Measurements from ENCODE around the gene TTC39A. TPM values are rescaled to one million over a fixed set of nuclear protein-coding genes. Genes with fewer than 3 reads are reported as not detected.

Gene TTC39A
- total RNA-seq, 1 experiment from 2014 or later = 15.4 TPM

GRCh38 chr1:51324251-51325010 lies 5.9 kb downstream of the TTC39A start:
- H3K4me2 ChIP-seq (ENCODE audit: low read length) = peak overlapping the region; percentile 21; the same call in 1 of the 2 replicates
- no peaks in the 10 kb centered on the region for H4K20me1 ChIP-seq (ENCODE audit: insufficient read depth)
- intact Hi-C loops (cut with micrococcal nuclease) = no loop called here
- BruUV-seq (replicated peaks) = no TSS peak
- ATAC-seq = no peak
- no peak overlapping the region for H2AFZ ChIP-seq (ENCODE audit: low read depth, low read length, poor library complexity, severe bottlenecking)
- no peaks in the 10 kb centered on the region for H3K9me3 ChIP-seq (ENCODE audit: control insufficient read depth in 1 of 2, insufficient read depth in 1 of 2, low read depth in 1 of 2, low read length in 2 of 2)
- no peak for TF ChIP-seq POLR2AphosphoS5 (IDR thresholded peaks at IDR 0.05; ENCODE audit: low read depth, low read length)
- TF ChIP-seq SIN3A (IDR thresholded peaks at IDR 0.05; ENCODE audit: low read depth) = no peak
- ChIA-PET POLR2A (no interaction called here), RAD21 (ENCODE audit: low non-redundant PET in 1 of 2, low total read pairs in 2 of 2, uncharacterized antibody in 2 of 2, unreplicated experiment in 2 of 2) (no interaction called here), CTCF (no interaction called here)
- H3K27me3 ChIP-seq (ENCODE audit: insufficient read depth, low read length) = no peaks in the 10 kb centered on the region
- no peaks in the 10 kb centered on the region for H3K36me3 ChIP-seq (ENCODE audit: control insufficient read depth in 1 of 2, insufficient read depth in 2 of 2, low read length in 2 of 2)
- no peak overlapping the region for H3K4me3 ChIP-seq (replicated peaks in 1 of 2; ENCODE audit: low read depth in 1 of 2, low read length in 2 of 2)
- no peaks in the 10 kb centered on the region for H3K9me2 ChIP-seq (ENCODE audit: insufficient read depth)
- H3K79me2 ChIP-seq (ENCODE audit: insufficient read depth, low read length) = peaks cover 2% of the 10 kb centered on the region; the same call in 1 of the 2 replicates
- H3K27ac ChIP-seq (ENCODE audit: low read depth, low read length) = no peak overlapping the region
- H3K4me1 ChIP-seq (ENCODE audit: control insufficient read depth in 1 of 2, insufficient read depth in 2 of 2, low read length in 2 of 2) = peaks cover 0 to 21% of the 10 kb centered on the region in 2 experiments; a peak in 2 of 4 replicates
- no peak overlapping the region for H3K9ac ChIP-seq (ENCODE audit: low read length)
- DNase-seq (ENCODE audit: low read depth, low spot score) = no peak

- ChIA-PET POLR2A (no interaction called here), RAD21 (ENCODE audit: low non-redundant PET in 1 of 2, low total read pairs in 2 of 2, uncharacterized antibody in 2 of 2, unreplicated experiment in 2 of 2) (no interaction called here), CTCF (no interaction called here)
- no peak overlapping the region for H2AFZ ChIP-seq (ENCODE audit: low read depth, low read length, poor library complexity, severe bottlenecking)
- H3K27ac ChIP-seq (ENCODE audit: low read depth, low read length) = no peak overlapping the region
- H3K36me3 ChIP-seq (ENCODE audit: control insufficient read depth in 1 of 2, insufficient read depth in 2 of 2, low read length in 2 of 2) = no peaks in the 10 kb centered on the region
- DNase-seq (ENCODE audit: low read depth, low spot score) (no peak), ATAC-seq (no peak)
- no peak for TF ChIP-seq CEBPB (IDR thresholded peaks at IDR 0.05; ENCODE audit: low read depth)
- TF ChIP-seq SRF (IDR thresholded peaks at IDR 0.05; ENCODE audit: low read depth) = no peak
- TF ChIP-seq ZFX (IDR thresholded peaks at IDR 0.05) = no peak
- no peak for TF ChIP-seq EZH2 (IDR thresholded peaks at IDR 0.05)
- TF ChIP-seq YY1 (IDR thresholded peaks at IDR 0.05; ENCODE audit: extremely low read depth, insufficient replicate concordance, low read depth, low read length) = no peak
- TF ChIP-seq POLR2A (IDR thresholded peaks at IDR 0.05; ENCODE audit: borderline replicate concordance, extremely low read depth, insufficient read depth, insufficient read length) = no peak
- TF ChIP-seq, protein P1, sequence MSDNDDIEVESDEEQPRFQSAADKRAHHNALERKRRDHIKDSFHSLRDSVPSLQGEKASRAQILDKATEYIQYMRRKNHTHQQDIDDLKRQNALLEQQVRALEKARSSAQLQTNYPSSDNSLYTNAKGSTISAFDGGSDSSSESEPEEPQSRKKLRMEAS (IDR thresholded peaks at IDR 0.05) = no peak
- TF ChIP-seq ELF1 (IDR thresholded peaks at IDR 0.05; ENCODE audit: borderline replicate concordance, low read depth) = no peak
- no peak for TF ChIP-seq EZH2phosphoT487 (IDR thresholded peaks at IDR 0.05; ENCODE audit: borderline replicate concordance)
- TF ChIP-seq JUND (IDR thresholded peaks at IDR 0.05) = no peak
- TF ChIP-seq CBX3 (IDR thresholded peaks at IDR 0.05; ENCODE audit: low read depth) = no peak
- no peak for TF ChIP-seq SP1 (IDR thresholded peaks at IDR 0.05; ENCODE audit: low read depth)
- BruUV-seq (replicated peaks) = no TSS peak
- no peak overlapping the region for H3K4me3 ChIP-seq (replicated peaks in 1 of 2; ENCODE audit: low read depth in 1 of 2, low read length in 2 of 2)
- H3K27me3 ChIP-seq (ENCODE audit: insufficient read depth, low read length) = no peaks in the 10 kb centered on the region
- no peak overlapping the region for H3K4me2 ChIP-seq (ENCODE audit: low read length)
- no peak overlapping the region for H3K9ac ChIP-seq (ENCODE audit: low read length)
- H3K9me3 ChIP-seq (ENCODE audit: control insufficient read depth in 1 of 2, insufficient read depth in 1 of 2, low read depth in 1 of 2, low read length in 2 of 2) = no peaks in the 10 kb centered on the region
- peaks cover 2% of the 10 kb centered on the region; the same call in 1 of the 2 replicates for H3K79me2 ChIP-seq (ENCODE audit: insufficient read depth, low read length)
- H4K20me1 ChIP-seq (ENCODE audit: insufficient read depth) = no peaks in the 10 kb centered on the region
- H3K4me1 ChIP-seq (ENCODE audit: control insufficient read depth in 1 of 2, insufficient read depth in 2 of 2, low read length in 2 of 2) = peaks cover 0 to 15% of the 10 kb centered on the region in 2 experiments; a peak in 2 of 4 replicates
- intact Hi-C loops (cut with micrococcal nuclease) = no loop called here
- no peaks in the 10 kb centered on the region for H3K9me2 ChIP-seq (ENCODE audit: insufficient read depth)
Measured at GRCh38 chr1:51323778-51324177, 6.6 kb downstream of the TTC39A start.
